ENCODE measurements around the gene DPP7. TPM values are rescaled to one million over a fixed set of nuclear protein-coding genes. Genes with fewer than 3 reads are reported as not detected.

Gene DPP7
- total RNA-seq, 1 donor from 2014 or later: 66.6 TPM

DNA sequence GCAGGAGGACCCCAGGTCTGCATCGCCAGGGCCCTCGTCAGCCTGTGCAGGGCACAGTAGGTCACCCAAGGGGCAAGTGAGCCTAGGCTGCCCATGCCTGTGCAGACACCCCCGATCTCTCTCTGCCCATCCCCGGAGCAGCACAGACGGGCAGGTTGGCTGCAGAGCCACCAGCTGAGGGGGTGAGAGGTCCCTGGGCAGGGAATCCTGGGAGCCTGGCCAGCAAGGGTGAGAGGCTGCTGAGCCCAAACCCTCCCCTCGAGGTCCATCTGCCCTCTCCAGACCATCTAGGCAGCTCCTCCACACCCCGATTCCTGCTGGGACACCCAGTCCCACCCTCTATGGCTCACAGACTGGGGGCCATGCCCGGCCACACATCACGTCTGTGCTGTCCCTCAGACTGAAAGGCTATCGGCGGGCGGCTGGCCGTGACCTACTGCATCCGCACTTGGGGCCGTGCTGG lies 2.8 kb upstream of the DPP7 start:
- FAIRE-seq (no peak), DNase-seq (ENCODE audit: low read depth) (no peak)
- Histone ChIP-seq H3K27me3 (ENCODE audit: control insufficient read depth, insufficient read depth, low read length) (peaks cover 2% of the 10 kb centered on the region), H3K4me3 (ENCODE audit: low read depth, low read length) (no peak overlapping the region), H3K36me3 (ENCODE audit: control insufficient read depth, insufficient read depth, low read length) (peaks cover 3% of the 10 kb centered on the region)
- TF ChIP-seq, protein P1, sequence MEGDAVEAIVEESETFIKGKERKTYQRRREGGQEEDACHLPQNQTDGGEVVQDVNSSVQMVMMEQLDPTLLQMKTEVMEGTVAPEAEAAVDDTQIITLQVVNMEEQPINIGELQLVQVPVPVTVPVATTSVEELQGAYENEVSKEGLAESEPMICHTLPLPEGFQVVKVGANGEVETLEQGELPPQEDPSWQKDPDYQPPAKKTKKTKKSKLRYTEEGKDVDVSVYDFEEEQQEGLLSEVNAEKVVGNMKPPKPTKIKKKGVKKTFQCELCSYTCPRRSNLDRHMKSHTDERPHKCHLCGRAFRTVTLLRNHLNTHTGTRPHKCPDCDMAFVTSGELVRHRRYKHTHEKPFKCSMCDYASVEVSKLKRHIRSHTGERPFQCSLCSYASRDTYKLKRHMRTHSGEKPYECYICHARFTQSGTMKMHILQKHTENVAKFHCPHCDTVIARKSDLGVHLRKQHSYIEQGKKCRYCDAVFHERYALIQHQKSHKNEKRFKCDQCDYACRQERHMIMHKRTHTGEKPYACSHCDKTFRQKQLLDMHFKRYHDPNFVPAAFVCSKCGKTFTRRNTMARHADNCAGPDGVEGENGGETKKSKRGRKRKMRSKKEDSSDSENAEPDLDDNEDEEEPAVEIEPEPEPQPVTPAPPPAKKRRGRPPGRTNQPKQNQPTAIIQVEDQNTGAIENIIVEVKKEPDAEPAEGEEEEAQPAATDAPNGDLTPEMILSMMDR (IDR thresholded peaks at IDR 0.05; ENCODE audit: insufficient read depth, low read length, severe bottlenecking): no peak

DNA sequence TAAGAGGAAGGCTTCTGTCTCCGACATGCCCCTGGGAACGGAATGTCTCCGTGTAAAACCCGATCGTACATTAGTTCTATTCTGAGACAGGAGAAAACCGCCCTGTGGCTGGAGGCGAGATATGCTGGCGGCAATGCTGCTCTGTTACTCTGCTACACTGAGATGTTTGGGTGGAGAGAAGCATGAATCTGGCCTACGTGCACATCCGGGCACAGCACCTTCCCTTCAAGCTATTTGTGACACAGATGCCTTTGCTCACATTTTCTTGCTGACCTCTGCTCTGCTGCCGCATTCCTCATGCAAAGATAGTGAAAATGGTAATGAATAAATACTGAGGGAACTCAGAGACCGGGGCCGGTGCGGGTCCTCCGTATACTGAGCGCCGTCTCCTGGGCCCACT lies 2.2 kb upstream of the DPP7 start:
- FAIRE-seq (no peak), DNase-seq (ENCODE audit: low read depth) (no peak)
- H3K36me3 ChIP-seq (ENCODE audit: control insufficient read depth, insufficient read depth, low read length): peaks cover 3% of the 10 kb centered on the region
- peaks cover 2% of the 10 kb centered on the region for H3K27me3 ChIP-seq (ENCODE audit: control insufficient read depth, insufficient read depth, low read length)
- H3K4me3 ChIP-seq (ENCODE audit: low read depth, low read length): no peak overlapping the region
- TF ChIP-seq, protein P1 (IDR thresholded peaks at IDR 0.05; ENCODE audit: insufficient read depth, low read length, severe bottlenecking): no peak

DNA sequence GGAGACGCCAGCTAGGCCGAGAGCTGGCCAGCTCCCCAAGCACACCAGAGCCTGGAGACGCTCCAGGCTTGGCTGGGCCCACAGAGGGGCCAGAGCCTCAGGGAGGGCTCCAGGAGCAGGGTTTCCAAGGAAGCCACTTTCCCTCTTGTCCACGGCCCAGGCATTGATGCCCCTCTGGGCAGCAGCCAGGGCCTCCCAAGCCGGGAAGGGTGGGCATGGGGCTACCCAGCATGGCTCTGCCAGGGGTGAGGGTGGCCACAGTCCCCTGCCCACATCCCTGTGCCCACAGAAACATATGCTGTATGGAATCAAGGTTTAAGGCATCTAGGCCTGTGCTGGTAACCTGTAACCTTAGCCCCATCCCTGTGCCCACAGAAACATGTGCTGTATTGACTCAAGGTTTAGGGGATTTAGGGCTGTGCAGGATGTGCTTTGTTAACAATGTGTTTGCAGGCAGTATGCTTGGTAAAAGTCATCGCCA lies 1.5 kb upstream of the DPP7 start:
- H3K4me3 ChIP-seq (ENCODE audit: low read depth, low read length): no peak overlapping the region
- H3K36me3 ChIP-seq (ENCODE audit: control insufficient read depth, insufficient read depth, low read length): peaks cover 3% of the 10 kb centered on the region
- TF ChIP-seq, protein P1 (IDR thresholded peaks at IDR 0.05; ENCODE audit: insufficient read depth, low read length, severe bottlenecking): no peak
- FAIRE-seq (no peak), DNase-seq (ENCODE audit: low read depth) (no peak)
- peaks cover 2% of the 10 kb centered on the region for H3K27me3 ChIP-seq (ENCODE audit: control insufficient read depth, insufficient read depth, low read length)

DNA sequence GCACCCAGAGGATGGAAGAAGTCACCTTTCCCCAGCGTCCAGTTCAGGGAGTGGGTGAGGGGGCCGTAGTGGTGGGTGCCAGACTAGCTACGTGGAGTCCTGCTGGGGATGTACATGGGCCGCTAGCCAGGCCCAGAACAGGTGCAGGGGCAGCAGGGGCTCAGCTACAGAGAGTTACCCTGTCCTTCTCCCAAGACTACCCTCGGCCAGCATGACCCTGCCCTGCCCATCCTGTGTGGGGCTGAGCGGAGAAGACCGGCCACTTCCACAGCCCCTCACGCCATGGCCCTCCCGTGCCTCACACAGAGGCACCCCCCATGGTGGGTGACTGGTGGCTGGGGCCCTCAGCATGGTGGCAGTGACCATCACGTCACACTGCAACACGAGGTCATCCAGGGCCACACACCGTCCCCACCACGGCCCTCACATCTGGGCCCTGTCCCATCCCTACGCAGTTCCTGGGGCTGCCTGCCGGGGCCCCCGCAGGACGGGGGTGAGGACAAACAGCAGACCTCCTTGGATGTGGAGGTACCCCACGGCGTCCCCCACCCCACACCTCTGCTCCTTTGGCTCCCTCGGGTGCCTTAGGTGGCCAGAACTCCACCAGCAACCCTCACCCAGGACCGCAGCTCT lies 977 bp upstream of the DPP7 start:
- TF ChIP-seq, protein P1 (IDR thresholded peaks at IDR 0.05; ENCODE audit: insufficient read depth, low read length, severe bottlenecking): no peak
- FAIRE-seq (no peak), DNase-seq (ENCODE audit: low read depth) (no peak)
- Histone ChIP-seq H3K36me3 (ENCODE audit: control insufficient read depth, insufficient read depth, low read length) (peaks cover 7% of the 10 kb centered on the region), H3K4me3 (ENCODE audit: low read depth, low read length) (no peak overlapping the region), H3K27me3 (ENCODE audit: control insufficient read depth, insufficient read depth, low read length) (peaks cover 2% of the 10 kb centered on the region)

DNA sequence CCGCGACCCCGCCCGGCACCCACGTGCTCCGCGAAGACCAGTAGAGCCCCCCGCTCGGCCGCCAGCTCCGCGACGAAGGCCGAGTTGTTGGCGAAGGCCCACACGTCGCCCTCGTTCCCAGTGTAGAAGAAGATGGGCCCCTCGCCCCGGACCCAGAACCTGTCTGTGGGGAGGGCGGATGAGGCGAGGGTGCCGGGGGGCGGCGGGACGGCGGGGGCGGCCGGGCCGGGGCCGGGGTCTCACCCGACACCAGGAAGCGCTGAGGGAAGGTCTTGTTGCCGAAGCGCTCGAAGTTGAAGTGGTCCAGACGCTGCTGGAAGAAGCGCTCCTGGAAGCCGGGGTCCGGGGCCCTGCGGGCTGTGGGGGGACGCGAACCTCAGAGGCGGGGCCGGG lies 317 bp downstream of the DPP7 start:
- Histone ChIP-seq H3K36me3 (ENCODE audit: control insufficient read depth, insufficient read depth, low read length) (peaks cover 11% of the 10 kb centered on the region), H3K4me3 (ENCODE audit: low read depth, low read length) (peak overlapping the region; percentile 52), H3K27me3 (ENCODE audit: control insufficient read depth, insufficient read depth, low read length) (peaks cover 2% of the 10 kb centered on the region)
- TF ChIP-seq, protein P1 (IDR thresholded peaks at IDR 0.05; ENCODE audit: insufficient read depth, low read length, severe bottlenecking): no peak
- DNase-seq (ENCODE audit: low read depth) (no peak), FAIRE-seq (no peak)

Data from bronchial epithelial cell (primary cell).